Measurements from ENCODE around the gene TMEM134.

- TF ChIP-seq EZH2 (IDR thresholded peaks at IDR 0.05; ENCODE audit: borderline replicate concordance, low read length) (no peak), CTCF (IDR thresholded peaks at IDR 0.05; ENCODE audit: low read length) (no peak)
Measured at GRCh38 chr11:67457453-67457852, 11.6 kb downstream of the TMEM134 start.
